Femur (tissue), 1 donor: ENCODE measurements around the gene RASA3.
A peak's percentile ranks its signal among the peaks of the same experiment; 100 is the strongest.

Experiments
- DNase-seq: peaks from one replicate; pipeline ENCODE4 v3.0.0-alpha.2; 2017

RASA3 gene

DNA sequence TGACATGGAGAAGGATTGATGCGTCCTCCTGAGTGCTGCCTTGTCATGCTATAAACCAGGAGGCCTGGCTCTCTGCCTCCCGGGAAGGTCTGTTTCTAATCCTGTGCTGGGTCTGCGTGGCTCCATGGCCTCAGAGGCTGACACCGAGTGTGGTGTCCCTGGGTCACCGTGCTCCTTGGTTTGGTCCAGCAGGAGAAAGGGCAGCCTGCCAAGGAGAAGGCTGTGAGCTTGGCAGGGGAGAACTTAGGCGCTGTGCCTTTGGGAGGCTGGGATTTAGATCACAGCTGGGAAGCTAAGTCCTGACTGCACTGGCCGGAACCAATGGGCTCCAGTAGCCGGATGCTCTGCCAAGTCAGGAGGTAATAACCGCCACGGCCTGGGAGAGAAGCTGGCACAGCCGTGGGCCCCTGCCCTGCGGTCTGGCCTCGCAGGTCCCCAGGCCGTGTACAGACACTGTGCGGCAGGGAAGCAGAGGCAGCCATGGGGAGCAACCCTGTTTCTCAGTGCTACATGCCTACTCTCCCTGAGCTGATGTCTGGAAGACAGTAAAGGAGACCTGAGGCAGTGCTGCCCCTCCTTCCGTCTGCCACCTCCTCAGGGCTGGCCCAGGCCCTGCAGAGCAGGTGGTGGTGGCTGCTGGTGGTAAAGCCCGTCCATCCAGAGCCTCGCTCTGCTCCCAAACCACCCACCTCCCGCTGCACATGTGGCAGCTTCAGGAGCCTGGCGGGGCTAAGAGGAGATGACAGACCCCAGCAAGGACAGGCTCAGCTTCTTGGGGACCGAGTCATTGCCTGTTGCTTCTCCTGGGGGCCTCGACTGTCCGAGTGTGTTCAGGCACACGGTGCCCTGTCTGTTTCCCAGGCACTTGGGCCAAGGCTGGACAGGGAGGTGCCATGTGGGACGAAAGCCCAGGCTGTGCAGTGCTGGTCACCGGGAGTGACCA lies 203.5 kb downstream of the RASA3 start:
- DNase-seq: peak; percentile 85
